GM19438 (cell line): ENCODE results near the gene BMAL1.
"Not testable (repeated sequence)": the region's sequence is repeated elsewhere in the genome, so short reads cannot be mapped to it uniquely, and the experiment has no call there.

Experiments
- ATAC-seq: cut with Tn5 transposase; IDR thresholded peaks from one replicate; pipeline ENCODE4 v1.9.1; 2021; ENCODE audit warnings: low read depth; ENCODE audit not compliant: unreplicated experiment

The BMAL1 gene

GRCh38 chr11:13434247-13435205, 156.9 kb downstream of the BMAL1 start:
- no peak for ATAC-seq

GRCh38 chr11:13436836-13437235, 159.2 kb downstream of the BMAL1 start:
- not testable (repeated sequence) for ATAC-seq
